Peyer's patch (tissue), 4 donors: ENCODE data around the gene SNHG17.

ENCODE experiments used
- POLR2A ChIP-seq, 2 donors: fragments of 450-650 bp; IDR thresholded peaks; one replicate each; pipeline ENCODE4 v1.5.1; 2017; ENCODE audit warnings: antibody characterized with exemption in 2 of 2, mild to moderate bottlenecking in 2 of 2, moderate library complexity in 2 of 2
- TF ChIP-seq, protein P1 (sequence below), 6 experiments: fragments of 450-650 bp in 4 of 6; fragments of 200-600 bp in 2 of 6; sonication (generic) in 1 of 6; IDR thresholded peaks; one replicate each; pipeline ENCODE4 v1.5.1; 2017 to 2019; ENCODE audit warnings: antibody characterized with exemption in 6 of 6, mild to moderate bottlenecking in 3 of 6, moderate library complexity in 1 of 6

DNA sequence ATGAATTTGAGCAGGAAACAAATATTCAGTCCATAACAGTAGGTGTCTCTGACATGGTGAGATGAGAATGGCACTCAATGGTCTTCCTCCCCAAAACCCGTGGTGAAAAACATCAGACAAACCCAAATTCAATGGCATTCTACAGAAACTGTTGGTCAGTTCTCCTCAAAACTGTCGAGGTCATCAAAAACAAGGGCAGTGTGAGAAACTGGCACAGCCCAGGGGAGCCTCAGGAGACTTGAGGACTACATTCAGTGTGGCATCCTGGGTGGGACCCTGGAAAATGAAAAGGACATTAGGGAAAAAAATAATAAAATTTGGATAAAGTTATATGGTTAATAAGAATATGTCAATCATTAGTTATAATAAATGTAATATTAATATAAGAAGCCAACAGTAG is 48.3 kb downstream of the SNHG17 start:
- TF ChIP-seq, protein P1, sequence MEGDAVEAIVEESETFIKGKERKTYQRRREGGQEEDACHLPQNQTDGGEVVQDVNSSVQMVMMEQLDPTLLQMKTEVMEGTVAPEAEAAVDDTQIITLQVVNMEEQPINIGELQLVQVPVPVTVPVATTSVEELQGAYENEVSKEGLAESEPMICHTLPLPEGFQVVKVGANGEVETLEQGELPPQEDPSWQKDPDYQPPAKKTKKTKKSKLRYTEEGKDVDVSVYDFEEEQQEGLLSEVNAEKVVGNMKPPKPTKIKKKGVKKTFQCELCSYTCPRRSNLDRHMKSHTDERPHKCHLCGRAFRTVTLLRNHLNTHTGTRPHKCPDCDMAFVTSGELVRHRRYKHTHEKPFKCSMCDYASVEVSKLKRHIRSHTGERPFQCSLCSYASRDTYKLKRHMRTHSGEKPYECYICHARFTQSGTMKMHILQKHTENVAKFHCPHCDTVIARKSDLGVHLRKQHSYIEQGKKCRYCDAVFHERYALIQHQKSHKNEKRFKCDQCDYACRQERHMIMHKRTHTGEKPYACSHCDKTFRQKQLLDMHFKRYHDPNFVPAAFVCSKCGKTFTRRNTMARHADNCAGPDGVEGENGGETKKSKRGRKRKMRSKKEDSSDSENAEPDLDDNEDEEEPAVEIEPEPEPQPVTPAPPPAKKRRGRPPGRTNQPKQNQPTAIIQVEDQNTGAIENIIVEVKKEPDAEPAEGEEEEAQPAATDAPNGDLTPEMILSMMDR (IDR thresholded peaks at IDR 0.05): no peak
- no peak for TF ChIP-seq POLR2A (IDR thresholded peaks at IDR 0.05)
